ENCODE results near the gene PTPRN2.

PTPRN2 gene

DNA sequence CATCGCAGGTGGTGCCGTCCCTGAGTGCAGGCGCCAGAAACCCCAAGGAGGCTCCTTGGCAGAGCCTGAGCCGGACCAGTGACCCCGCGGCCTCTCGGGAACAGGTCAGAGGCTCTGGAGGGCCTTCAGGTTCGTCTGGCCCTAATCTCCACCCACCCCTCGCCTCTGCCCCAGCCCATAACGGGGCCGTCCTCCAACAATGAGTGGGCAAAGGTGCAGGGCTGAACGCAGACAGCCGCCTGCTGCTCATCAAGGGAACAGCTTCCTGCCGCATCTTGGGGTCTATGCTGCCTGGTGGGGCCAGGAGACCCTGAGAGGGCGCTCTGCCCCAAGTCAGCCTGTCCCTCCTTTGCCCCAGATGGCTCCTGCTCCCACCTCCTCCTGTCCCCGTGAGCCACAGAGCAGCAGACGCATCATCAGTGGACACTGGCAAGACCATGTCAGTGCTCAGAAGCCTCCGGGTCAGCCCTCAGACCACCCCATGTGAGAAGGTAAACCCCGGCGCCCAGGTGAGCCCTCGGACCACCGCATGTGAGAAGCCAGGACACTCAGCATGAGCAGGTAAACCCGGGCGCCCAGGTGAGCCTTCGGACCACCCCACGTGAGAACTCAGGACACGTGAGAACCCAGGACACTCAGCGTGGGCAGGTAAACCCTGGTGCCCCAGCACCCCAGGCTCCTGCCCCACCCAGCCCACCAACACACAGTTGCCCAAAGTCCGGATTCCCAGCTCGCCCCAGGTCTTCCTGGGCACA lies 142.0 kb downstream of the PTPRN2 start:
- Histone ChIP-seq H2AFZ (no peak overlapping the region), H3K4me2 (ENCODE audit: low read length) (no peak overlapping the region), H3K4me1 (no peaks in the 10 kb centered on the region), H3K79me2 (peaks cover 3% of the 10 kb centered on the region), H3K27me3 (ENCODE audit: control insufficient read depth, insufficient read depth, low read length) (no peaks in the 10 kb centered on the region), H3K9me3 (ENCODE audit: control insufficient read depth, low read length) (no peaks in the 10 kb centered on the region), H3K9ac (no peak overlapping the region), H3K4me3 (ENCODE audit: low read depth, low read length) (no peak overlapping the region), H3K36me3 (ENCODE audit: control insufficient read depth, insufficient read depth, low read length) (no peaks in the 10 kb centered on the region), H3K27ac (no peak overlapping the region)
- TF ChIP-seq, protein P1, sequence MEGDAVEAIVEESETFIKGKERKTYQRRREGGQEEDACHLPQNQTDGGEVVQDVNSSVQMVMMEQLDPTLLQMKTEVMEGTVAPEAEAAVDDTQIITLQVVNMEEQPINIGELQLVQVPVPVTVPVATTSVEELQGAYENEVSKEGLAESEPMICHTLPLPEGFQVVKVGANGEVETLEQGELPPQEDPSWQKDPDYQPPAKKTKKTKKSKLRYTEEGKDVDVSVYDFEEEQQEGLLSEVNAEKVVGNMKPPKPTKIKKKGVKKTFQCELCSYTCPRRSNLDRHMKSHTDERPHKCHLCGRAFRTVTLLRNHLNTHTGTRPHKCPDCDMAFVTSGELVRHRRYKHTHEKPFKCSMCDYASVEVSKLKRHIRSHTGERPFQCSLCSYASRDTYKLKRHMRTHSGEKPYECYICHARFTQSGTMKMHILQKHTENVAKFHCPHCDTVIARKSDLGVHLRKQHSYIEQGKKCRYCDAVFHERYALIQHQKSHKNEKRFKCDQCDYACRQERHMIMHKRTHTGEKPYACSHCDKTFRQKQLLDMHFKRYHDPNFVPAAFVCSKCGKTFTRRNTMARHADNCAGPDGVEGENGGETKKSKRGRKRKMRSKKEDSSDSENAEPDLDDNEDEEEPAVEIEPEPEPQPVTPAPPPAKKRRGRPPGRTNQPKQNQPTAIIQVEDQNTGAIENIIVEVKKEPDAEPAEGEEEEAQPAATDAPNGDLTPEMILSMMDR (IDR thresholded peaks at IDR 0.05): no peak

DNA sequence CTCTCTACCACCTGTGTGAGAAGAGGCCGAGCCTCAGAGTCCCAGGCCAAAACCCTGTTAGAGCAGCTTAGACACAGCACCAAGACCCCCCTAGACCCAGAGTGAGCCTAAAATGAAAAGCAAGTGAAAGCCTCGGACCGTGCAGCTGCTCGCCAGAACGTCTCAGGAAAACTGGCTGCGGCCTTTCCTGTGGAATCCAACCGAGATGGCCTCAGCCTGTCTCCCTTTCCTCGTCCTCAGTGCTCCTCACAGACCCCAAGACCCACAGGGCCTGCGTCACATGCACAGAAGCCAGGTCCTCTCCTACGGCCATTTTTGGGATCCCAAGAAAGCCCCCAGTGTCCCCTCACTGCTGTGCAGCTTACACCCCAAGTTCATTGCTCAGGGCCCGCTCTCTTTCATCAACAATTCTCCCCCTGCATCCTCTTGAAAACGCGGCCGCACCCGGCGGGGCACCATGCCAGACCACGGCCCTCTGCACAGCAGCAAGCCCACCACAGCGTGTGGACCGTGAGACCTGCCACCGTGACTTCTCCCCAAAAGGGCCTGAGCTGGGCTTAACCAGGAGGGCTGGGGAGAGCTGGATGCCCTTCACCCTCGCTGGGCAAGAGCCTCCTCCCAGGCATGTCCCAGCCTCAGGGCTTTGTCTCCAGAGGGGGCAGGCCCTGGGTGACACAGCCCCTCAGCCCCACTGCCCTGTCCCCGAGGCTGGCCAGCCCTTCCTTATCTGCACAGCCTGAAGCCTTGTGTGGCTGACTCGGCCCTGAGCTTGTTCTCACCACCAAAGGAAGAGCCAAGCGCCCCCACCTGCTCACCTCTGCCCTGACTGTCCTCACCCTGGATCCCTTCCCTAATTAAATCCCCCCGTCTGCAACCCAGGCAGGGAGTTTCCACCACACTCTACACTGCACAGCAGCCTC lies 142.9 kb downstream of the PTPRN2 start:
- peaks cover 3% of the 10 kb centered on the region for H3K79me2 ChIP-seq
- no peaks in the 10 kb centered on the region for H3K9me3 ChIP-seq (ENCODE audit: control insufficient read depth, low read length)
- H3K9ac ChIP-seq: no peak overlapping the region
- no peak overlapping the region for H3K27ac ChIP-seq
- H3K36me3 ChIP-seq (ENCODE audit: control insufficient read depth, insufficient read depth, low read length): no peaks in the 10 kb centered on the region
- H3K27me3 ChIP-seq (ENCODE audit: control insufficient read depth, insufficient read depth, low read length): no peaks in the 10 kb centered on the region
- H3K4me2 ChIP-seq (ENCODE audit: low read length): no peak overlapping the region
- H3K4me3 ChIP-seq (ENCODE audit: low read depth, low read length): no peak overlapping the region
- H3K4me1 ChIP-seq: no peaks in the 10 kb centered on the region
- no peak overlapping the region for H2AFZ ChIP-seq
- TF ChIP-seq, protein P1 (IDR thresholded peaks at IDR 0.05): no peak

DNA sequence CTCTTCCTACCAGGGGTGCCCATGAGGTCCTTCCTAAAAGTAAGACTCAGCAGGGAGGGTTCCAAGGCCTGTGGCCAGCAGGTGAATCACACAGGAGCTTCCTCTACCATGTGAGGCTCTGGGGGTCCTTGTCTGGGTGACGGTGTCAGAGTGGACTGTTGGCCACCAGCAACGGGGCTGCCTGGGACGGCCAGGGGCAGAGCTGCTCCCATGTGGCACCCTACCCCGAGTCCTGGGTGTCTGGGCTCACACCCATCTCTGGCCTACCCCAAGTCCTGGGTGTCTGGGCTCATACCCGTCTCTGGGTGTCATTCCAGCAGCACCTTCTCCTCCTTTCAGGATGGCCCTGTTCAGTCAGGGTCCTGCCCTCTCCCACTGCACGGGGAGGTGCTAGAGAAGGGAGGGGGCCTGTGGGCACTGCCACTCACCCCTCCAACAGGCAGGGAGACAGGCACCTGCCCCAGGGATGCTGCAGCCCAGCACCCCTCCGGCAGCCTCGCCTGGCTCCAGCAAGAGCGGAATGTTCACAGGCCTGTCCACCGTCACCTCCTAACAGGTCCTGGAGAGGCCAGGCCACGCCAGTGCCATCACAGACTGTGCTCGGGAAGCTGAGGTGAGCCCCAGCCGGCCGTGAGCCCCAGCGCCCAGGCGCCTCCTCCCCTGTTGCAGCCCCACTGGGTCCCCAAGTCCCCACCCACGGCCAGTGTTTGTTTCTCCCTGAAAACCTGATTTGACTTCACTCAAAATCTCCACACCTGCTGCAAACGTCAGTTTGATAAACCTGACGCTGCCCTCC lies 143.7 kb downstream of the PTPRN2 start:
- H3K9ac ChIP-seq: no peak overlapping the region
- H3K9me3 ChIP-seq (ENCODE audit: control insufficient read depth, low read length): no peaks in the 10 kb centered on the region
- H3K36me3 ChIP-seq (ENCODE audit: control insufficient read depth, insufficient read depth, low read length): no peaks in the 10 kb centered on the region
- no peak overlapping the region for H3K4me2 ChIP-seq (ENCODE audit: low read length)
- H3K27me3 ChIP-seq (ENCODE audit: control insufficient read depth, insufficient read depth, low read length): no peaks in the 10 kb centered on the region
- TF ChIP-seq, protein P1 (IDR thresholded peaks at IDR 0.05): no peak
- H2AFZ ChIP-seq: no peak overlapping the region
- H3K4me1 ChIP-seq: no peaks in the 10 kb centered on the region
- no peak overlapping the region for H3K27ac ChIP-seq
- no peak overlapping the region for H3K4me3 ChIP-seq (ENCODE audit: low read depth, low read length)
- H3K79me2 ChIP-seq: peaks cover 3% of the 10 kb centered on the region

DNA sequence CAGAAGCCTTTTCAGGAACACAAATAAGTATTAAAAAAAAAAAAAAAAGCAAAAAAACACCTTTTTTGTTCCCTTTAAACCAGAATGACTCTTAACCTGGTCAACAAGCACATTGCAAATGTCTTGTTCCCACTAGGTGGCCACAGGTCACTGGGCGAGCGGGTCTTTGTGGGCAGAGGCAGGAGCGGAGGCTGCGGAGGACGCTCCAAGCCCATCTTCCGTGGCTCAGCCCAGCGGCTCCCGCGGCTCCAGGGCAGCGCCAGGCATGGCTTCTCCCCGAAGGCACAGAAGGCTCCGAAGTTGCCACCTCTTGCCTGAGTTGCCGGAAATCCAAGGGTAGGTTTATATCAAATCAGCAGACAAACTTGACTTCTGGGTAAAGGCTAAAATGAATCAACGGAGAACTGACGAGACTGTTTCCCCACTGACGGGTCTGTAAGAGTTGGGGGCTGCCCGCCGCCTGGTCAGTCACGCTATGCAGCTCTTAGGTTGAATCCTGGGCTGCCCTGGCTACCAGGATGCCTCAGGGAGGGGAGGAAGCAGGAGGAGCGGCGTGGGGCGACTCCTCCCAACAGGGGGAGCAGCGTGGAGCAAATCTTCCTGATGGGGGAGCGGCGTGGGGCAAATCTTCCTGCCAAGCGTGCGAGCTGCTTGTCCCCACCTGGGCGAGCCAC lies 144.5 kb downstream of the PTPRN2 start:
- no peaks in the 10 kb centered on the region for H3K36me3 ChIP-seq (ENCODE audit: control insufficient read depth, insufficient read depth, low read length)
- no peak overlapping the region for H3K4me3 ChIP-seq (ENCODE audit: low read depth, low read length)
- H3K4me2 ChIP-seq (ENCODE audit: low read length): no peak overlapping the region
- TF ChIP-seq, protein P1 (IDR thresholded peaks at IDR 0.05): no peak
- peaks cover 3% of the 10 kb centered on the region for H3K79me2 ChIP-seq
- no peak overlapping the region for H2AFZ ChIP-seq
- H3K4me1 ChIP-seq: no peaks in the 10 kb centered on the region
- no peak overlapping the region for H3K27ac ChIP-seq
- H3K9me3 ChIP-seq (ENCODE audit: control insufficient read depth, low read length): no peaks in the 10 kb centered on the region
- no peak overlapping the region for H3K9ac ChIP-seq
- H3K27me3 ChIP-seq (ENCODE audit: control insufficient read depth, insufficient read depth, low read length): no peaks in the 10 kb centered on the region

Data from parathyroid adenoma (tissue), 2 donors.